ENCODE results near the gene HOXB3.

The HOXB3 gene

DNA sequence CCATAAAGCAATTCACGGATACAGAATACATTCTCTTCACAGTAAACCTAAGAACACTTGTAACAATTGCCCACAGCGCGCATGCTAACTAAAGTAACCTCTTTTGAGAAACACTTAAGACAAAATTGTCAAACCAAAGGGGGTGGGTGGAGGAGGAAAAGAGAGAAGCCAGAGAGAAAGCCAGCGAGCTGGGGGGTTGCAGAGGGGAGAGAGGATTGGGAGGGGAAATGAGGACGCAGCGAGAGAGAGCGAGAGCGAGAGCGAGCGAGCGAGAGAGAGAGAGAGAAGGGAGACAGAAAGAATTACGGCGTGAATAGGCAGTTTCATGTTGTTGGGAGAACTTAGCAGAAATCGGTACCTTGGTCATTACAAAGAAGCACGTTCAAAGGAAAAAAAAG lies 22.4 kb upstream of the HOXB3 start:
- DNase-seq (ENCODE audit: low spot score), result no peak

DNA sequence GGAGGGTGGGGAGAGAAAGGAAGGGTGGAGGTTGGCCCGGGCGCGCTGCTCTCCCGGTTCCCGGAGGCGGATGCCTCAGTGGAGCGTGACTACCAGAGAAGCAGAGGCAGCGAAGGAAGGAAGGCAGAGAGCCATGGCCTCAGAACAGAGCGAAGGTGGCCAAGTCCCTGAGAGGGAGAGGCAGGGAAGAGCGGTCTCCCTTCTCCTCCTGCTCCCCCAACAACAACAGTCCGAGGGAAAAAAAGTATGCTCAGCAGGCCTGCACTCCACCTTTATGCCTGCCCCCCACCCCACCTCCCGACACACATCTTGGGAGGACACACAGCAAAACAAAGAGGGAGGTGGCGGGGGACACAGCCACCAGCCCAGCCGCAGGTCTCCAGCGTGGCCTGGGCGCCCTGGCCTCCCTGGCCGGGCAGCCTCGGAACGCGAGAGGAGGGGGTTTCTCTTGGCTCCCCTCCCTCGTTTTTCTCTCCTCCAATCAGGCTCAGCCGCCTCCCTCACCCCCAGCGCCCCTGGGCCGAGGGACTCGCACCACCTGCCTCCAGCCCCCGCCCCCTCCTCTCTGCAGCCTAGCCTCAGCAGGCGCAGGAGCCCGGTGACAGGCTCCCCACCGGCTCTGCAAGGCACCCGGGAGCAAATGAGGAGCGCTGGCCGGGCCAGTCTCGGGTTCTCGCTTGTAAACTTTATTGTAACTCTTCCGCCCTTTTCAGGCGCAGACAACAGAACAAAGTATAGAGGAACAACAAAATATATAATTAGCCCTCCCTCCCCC lies 21.8 kb upstream of the HOXB3 start:
- DNase-seq (ENCODE audit: low spot score), result no peak

DNA sequence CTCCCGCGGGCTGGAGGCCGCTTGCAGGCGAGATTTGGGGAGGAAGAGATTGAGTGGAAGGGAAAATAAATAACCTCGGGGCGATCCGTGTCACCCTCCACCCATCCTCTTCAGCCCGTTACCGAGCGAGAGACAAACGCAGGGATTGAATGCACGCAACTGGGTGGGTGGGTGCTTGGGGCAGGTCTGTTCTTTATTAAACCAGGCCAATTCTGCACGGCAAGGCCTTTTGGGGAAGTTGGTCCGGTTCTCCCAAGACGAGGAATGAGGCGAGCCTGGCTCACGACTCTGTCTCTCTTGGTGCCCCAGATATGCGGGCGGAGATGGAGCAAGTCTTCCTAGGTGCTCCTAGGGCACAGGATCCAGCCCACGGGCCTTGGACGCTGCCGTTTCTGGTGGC lies 21.2 kb upstream of the HOXB3 start:
- no peak for DNase-seq (ENCODE audit: low spot score)

DNA sequence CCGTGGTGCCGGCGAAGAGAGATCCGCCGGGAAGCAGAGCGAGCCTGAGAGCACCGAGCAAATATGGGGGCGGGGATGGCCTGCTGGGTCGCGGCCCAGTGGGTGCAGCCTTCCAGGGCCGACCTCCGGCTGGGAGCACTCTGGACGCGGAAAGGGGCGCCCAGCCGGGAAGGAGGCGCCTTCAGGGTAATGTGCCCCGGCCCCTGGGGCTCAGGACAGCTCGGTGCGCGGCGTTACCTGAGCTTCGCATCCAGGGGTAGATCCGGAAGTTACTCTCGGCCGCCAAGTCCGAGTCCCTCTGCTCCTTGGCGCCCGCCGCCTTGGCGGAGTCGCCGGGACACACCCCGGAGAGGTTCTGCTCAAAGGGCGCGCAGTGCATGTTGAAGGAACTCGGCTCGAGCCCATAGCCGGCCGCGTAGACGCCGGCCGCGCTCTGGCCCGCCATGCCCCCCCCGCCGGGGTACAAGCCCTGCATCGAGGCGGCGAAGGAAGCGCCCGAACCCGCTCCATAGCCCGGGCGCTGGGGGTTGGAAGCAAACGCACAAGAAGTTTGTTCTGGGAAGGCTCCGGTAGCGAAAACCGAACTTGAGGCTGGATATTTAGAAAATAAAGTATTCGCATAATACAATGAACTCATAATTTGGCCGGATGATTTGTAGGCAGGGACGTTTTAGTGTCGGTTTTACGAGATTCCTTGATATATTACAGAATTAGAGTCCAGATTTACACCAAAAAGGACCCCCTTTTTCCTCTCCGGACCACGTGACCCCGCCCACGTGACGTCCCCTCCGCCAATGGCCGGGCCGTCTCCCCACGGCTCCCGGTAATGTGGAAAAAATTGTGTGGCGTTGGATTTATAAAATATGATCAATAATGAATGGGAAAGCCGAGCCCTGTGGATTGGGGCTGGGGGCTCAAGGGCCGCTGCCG lies 20.5 kb upstream of the HOXB3 start, which contains the start of gene HOXB7:
HOXB7 (minus strand) TSS at position 736 of the 930 bp plus-strand sequence; CDS start at position 637, 99 bp downstream.
- peak; percentile 21 for DNase-seq (ENCODE audit: low spot score)

DNA sequence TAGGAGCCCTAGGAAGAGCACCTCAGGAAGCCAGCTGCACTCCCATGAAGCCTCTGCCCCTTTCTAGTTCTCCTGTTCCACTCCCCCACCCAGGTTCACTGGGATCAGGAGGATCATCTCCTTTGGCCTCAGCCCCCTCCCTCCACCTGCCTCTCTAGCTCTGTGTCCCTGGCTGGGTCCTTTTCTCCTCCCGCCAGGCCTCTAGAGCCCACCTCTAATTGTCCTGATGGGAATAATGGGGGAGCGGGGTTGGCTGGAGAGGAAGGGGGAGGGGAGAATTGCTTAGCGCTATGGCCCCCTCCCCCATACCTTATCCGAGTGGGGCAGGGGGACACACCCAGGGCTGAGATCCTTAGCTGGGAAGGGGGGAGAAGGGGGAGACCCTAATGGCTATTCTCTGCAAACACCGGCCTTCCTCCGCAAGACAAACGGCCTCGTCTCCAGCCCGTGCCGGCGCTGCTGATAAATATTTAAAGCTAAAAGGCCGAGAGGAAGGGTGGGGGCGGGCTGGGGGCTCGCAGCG lies 19.8 kb upstream of the HOXB3 start:
- DNase-seq (ENCODE audit: low spot score), result no peak

DNA sequence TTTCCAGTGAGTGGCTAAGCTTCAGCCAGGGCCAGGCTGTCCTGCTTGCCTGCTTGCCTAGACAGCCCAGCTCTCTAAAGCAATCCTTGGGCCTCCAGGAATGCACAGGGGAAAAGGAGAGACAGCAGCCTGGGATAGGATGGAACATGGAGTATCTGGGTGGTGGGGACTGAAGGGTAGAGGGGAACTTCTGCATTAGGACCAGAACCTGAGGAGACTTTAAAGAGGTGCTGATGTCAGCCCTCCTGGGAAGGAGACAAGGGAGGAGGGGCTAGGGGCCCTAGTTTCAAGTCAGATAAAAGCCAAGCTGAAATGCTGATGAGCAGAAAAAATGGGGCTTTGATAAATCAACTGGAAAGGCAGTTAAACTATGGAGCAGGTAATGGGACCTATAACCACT lies 19.0 kb upstream of the HOXB3 start:
- no peak for DNase-seq (ENCODE audit: low spot score)

DNA sequence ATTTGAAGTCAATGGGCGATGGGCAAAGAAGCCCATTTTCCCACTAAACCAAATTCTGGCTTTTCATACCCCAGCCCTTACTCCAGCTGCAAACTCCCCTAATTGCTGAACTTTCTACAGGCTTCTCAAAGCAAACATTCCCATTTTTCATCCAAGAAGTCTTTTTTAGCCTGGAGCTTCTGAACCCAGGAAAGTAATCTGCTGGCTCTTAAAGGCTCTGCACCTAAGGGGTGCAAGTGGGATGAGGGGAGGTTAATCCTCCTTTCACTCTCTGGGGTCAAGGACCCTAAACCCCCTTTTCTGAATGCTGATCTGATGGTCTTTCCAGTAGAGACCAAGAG lies 18.4 kb upstream of the HOXB3 start:
- no peak for DNase-seq (ENCODE audit: low spot score)

DNA sequence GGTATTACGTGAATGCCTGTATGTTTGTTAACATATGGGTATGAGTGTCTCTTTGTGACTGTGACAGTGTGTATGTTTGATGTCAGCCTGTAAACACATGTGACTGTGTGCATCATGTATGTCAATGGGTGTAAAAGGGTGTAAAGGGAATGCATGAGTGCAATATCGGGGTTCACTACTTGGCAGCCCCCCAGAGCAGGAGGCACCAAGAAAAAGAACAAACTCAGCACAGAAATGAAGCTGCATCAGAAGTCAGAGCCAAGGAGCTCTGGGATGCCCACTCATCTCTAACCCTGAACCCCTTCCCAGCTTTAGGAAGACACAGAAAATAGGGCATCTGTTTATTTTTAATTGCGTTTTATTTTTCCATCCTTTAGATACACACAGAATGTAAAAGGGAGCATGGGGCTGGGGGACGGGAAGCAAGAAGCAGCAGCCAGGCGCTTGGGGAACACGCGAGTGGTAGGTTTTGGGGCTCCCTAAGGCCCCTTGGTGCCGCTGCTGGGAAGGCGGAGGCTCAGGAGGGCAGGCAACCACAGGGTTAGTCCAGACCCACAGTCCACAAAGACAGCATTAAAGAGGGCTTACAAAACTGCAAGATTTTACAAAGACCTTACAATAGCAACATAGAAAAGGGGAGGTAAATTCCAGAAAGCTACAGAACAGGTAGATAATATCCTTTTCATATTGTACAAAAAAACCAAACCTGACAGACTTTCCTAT lies 17.0 kb upstream of the HOXB3 start:
- no peak for DNase-seq (ENCODE audit: low spot score)

DNA sequence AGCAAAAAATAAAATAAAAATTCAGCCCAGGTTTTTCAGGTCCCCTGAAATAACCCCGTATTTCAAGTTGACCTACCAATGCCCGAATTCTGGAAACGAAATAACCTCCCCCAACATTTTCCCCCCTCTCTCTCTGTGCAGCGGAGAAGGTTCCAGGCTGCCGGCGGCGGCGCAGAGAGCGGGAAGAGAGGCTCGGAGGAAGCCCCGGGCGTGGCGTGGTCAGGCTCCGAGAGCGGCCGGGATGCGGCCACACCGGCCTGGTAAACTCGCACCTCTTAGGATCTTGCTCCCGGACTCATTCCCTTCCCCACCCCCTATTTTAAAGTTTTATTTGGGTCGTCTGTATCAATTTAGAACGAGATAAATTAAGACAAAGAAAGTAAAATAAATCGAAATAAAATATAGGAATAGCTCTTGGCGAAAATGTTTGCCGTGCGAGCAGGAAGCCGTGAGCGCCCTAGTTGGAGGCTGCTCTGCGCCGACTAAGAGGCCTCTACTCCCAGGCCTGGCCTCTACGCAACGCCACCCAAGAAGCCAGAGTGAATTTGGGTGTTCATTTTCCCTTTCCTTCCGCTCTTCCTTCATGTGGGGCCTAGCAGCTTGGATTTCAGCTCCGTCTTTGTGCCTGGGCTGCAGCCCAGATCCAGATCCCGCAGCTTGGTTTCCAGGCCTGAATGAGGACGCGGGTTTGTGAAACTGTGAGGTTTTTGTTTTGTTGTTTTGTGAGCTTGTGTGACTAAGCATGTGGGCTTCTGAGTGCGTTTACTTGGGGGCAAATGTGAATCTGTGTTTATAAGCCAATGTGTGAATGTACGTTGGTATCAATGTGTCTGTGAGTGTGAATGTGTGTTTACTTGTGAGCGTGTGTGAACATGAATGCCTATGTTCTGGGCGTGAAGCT lies 16.2 kb upstream of the HOXB3 start:
- no peak for DNase-seq (ENCODE audit: low spot score)

DNA sequence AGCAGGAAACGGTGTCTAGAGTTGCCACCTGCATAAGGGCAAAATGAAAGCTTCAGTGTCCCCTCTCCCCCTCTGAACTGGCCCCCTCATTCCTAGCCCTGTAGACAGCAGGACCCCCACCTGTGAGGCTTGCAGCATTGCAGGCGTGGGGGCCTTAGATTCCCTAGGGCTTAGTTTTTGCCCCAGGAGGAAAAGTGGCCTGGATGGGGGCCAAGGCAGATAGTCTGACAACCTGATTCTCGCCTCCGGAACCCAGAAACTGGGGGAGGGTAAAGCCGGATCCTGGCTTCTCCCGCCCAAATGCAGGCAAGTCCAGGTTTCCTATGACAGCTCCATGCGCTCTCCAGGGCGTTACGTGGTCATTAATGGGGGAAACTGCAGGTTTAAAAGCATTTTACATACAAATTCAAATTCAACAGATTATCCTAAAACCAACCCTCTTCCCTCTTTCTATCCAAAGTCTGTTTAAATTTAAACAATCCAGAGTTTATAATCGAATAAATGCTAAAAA lies 15.4 kb upstream of the HOXB3 start:
- DNase-seq (ENCODE audit: low spot score), result no peak

DNA sequence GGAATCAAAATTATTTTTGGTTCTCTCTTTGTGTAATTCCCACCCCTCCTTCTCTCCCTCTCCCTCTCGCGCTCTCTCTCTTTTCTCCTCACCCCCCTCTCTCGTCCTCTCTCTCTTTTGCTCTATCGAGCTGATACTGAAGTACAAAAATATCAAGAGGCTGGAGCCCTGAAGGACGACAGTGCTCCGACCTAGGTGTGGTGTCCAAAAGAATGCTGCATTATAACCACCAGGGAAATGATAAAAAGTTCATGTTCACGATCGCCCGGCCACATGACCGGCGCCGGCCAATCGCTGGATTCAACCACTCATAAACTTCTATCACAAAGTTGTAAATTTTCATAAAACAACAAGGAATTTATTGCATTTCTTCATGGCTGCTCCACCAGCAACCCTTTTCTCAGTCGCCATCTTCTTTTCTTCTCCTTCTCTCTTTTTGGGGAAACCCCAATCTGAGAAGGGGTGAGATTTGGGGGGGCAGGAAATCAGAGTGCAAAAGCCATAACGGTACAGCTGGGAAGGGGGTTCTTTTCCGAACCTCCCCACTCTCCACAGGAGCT lies 14.8 kb upstream of the HOXB3 start, which contains the start of gene HOXB6:
HOXB6 (minus strand) TSS at position 217 of the 560 bp plus-strand sequence. CDS start 6,836 bp downstream, outside the sequence.
- no peak for DNase-seq (ENCODE audit: low spot score)

DNA sequence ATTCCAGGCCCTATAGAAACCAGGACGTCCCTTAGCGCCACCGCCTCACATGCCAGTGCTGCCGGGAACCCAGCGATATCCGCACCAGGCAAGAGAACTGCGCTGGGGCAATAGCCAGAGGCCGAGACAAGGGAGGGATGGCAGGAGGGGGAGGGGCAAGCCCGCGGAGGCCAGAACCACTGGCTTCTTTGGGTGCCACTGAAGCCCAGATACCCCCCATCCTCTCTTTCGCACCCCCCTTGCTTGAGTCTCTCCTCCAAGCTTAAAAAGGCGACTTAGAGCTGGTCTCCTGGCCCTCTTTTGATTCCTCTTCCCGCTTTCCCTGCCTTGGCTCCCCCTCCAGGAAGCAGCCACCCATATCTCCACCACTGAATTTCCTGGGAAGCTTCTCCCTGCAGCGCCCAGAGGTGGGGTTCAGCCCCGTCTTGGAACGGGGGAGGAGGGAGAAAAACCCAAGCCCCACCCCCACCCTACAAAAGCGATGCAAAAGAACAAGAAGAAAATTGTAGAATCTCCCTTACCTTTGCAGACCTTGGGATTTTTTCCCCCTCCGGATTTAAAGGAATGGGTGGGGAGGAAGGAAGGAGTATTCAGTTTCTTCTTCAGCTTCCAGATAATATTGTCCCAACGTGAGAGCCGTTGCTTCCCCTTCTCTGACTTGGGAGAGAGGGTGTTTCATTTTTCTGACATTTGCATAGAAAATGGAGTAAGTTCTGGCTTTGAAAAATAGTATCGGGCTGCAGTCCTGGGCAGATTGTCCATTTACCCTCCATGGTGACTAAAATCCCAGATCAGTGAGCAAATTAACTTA lies 14.1 kb upstream of the HOXB3 start:
- no peak for DNase-seq (ENCODE audit: low spot score)

DNA sequence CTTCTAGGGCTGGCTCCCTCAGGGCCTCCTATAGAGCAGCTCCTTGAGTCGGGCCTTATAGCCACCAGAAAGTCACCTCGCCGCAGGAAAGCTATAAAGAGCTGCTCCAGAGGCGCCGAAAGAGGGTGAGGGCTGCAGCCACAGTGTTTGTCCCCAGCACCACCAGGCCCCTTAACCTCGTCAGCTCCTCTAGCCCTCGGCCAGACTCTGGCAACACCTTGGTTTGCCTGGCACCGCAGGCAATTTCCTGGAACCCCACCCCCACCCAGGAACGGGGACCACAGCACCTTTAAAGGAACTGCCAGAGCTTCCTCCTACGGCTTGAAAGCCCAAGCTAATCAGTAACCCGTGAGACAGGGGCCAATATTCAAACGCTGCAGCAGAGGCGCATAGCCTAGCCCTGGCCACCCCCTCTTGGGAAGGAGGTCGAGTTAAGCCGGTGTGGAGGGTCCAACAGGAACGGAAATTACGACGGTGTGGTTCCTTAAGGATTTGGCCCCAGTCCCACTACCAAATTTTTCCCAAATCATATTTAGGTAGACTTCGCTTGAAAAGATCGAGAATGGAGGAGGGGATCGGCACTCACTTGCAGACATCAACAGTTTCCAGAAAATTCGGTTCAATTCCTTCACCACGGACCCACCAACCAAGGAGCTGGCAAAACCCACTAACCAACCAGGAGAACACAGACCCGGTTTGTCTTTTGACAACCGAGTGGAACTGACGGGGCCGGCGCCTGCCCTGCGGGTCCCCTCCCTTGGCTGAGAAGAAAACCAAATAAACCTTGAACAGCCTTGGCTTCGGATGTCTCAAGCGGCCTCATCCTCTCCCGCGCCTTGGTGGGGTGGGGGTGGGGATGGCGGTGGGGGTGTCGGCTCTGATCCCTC lies 11.7 kb upstream of the HOXB3 start:
- no peak for DNase-seq (ENCODE audit: low spot score)

DNA sequence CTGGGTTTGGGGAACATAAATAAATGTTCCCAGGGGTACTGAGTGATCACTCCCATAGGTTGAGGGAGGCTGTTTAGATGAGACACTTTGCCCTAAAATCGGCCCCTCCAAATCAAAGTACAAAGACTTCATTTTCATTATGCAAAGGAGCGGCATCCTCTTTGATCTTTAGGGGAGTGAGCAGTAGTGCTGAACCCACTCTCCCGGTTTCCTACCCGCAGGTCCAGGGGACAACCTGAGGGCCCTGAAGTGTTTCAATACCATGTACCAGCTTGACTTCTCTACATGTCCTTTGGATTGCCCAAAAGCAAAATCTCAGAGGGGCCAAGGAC lies 11.1 kb upstream of the HOXB3 start:
- no peak for DNase-seq (ENCODE audit: low spot score)

DNA sequence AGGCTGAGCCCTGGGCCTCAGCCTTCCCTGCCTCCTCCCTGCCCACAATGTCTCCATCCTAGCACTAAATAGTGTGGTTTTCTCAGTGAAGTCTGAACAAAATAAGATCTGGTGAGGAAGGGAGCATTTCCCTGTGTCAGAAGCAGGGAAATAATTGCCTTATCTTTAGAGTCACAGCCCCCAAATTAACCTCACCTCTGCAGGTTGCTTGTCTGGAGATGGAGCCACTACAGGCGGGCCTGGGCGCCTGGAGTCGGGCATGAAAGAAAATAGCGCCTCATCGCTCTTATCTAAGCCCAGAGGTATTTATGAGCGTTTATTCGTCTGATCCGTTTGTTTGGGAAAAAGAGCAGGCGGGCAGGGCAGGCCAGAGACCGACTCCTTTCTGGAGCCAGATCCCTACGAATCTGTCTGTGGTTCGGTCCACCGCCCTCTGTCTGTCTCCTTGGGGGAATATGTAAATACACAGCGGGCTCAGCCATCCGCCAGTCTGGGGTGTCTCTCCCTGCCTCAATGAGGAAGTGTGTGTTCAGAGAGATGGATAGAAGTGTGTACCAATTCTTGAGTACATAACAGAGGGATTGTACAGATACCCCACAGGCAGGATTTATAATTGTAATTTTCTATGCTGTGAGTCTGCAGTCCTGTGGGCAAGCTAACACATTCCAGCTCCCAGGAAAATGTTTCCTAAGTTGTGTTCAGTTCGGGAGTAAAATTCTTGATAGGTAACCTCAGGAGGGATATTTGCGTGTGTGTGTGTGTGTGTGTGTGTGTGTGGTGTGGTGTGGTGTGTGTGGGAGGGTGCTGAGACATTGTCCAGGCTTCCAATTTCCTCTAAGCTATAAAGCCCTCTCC lies 10.4 kb upstream of the HOXB3 start:
- DNase-seq (ENCODE audit: low spot score), result no peak

DNA sequence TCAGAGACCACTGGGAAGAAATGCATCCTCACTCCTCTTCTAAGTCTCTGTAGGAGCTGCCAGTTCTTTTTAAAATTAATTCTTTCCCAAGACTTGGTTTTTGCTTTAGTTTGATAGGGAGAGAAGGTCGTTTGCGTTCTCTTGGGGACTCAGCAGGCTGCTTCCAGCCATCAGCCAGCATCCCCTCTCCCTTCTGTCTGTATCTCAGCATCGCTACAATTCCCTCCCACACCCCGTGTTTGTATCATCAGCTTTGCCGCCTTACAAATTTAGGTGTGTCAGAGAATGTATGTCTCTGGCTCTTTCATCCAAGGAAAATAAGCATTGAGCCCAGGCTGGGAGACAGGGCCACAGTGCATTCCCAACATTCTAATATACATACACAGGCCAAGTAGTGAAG lies 9.3 kb upstream of the HOXB3 start:
- no peak for DNase-seq (ENCODE audit: low spot score)

DNA sequence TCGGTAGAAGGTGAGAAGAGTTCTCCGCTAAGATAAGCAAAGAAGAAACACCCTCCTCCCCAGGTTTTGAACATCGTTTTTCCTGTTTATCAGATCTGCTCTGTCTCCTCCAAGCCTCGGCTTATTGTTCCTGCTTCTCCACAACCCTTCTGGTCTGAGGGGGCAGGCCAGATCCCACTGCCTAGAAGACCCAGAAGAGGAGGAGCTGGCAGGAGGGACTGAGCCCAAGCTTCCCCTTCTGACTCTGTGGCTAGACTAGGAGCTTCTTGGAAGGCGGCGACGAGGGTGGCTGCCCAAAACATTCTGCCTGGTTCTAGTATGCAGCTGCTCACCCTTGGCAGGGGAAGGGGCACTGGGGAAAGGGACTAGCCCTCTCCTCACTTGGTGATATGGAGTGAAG lies 8.7 kb upstream of the HOXB3 start:
- DNase-seq (ENCODE audit: low spot score), result no peak
